Astrocyte of the cerebellum (primary cell): Measurements from ENCODE around the gene CSH1.
"Not testable (repeated sequence)": the region's sequence is repeated elsewhere in the genome, so short reads cannot be mapped to it uniquely, and the experiment has no call there.

Source experiments
- DNase-seq: peaks from one replicate; pipeline ENCODE4 v3.0.0-alpha.2; 2011; ENCODE audit warnings: low read depth
- H3K4me3 ChIP-seq: 2 replicates; pipeline ENCODE4 v1.5.1; 2011; ENCODE audit warnings: mild to moderate bottlenecking, low read depth, low read length, moderate library complexity
- in situ Hi-C: cut with HindIII; loops from 2 replicates; pipeline ENCODE4 v1.10.0; 2017; ENCODE audit warnings: low sequenced_read_pairs
- TF ChIP-seq, protein P1 (sequence below): IDR thresholded peaks from 2 replicates; pipeline ENCODE4 v1.5.1; 2012; ENCODE audit warnings: low read length, low read depth, moderate library complexity, mild to moderate bottlenecking; ENCODE audit errors: missing control alignments

The CSH1 gene

DNA sequence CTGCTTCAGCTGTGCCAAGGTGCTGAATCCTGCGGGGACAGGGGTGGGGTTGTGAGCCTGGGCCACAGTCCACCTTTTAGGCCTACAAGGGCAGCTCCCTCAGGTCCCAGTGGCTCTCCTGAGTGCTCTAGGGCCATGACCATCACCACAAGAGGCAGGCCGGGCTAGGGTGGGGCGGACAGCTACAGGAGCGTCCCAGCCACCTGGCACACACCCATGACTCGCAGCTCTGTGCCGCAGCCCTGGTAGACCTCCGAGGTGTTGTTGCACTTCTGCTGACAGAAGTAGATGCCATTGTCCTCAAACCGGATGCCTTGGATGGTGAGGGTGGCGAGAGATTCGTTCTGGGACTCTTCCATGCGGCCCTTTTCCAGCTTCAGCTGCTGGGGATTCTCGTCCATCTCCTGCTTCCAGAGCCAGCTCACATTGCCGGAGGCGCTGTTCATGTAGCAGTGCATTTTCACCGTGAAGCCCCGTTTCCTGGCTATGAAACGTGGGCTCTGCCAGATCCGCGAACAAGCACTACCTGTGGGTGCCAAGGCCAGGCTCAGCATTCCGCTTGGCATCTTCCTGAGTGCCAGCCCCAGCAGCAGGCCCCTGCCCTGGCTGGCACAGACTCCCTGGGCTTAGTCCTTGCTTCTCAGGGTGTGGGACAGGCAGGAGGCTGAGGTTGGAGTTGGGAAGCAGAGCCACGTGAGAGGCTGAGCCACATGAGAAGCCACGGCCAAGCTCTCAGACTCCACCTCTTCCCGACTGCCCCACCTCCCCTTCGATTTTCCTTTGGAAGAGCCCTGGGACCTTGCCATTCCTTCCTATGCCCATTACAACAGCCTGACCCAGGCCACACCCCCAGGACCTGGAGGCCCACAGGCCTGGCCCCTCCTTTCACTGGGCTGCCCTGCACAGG lies 33.7 kb upstream of the CSH1 start:
- in situ Hi-C loops: loop anchor here (5.0 kb wide), 1 partner anchor 52 kb away; no protein-coding TSS in a partner anchor
- TF ChIP-seq, protein P1, sequence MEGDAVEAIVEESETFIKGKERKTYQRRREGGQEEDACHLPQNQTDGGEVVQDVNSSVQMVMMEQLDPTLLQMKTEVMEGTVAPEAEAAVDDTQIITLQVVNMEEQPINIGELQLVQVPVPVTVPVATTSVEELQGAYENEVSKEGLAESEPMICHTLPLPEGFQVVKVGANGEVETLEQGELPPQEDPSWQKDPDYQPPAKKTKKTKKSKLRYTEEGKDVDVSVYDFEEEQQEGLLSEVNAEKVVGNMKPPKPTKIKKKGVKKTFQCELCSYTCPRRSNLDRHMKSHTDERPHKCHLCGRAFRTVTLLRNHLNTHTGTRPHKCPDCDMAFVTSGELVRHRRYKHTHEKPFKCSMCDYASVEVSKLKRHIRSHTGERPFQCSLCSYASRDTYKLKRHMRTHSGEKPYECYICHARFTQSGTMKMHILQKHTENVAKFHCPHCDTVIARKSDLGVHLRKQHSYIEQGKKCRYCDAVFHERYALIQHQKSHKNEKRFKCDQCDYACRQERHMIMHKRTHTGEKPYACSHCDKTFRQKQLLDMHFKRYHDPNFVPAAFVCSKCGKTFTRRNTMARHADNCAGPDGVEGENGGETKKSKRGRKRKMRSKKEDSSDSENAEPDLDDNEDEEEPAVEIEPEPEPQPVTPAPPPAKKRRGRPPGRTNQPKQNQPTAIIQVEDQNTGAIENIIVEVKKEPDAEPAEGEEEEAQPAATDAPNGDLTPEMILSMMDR: no peak
- DNase-seq: no peak
- no peak overlapping the region for H3K4me3 ChIP-seq

DNA sequence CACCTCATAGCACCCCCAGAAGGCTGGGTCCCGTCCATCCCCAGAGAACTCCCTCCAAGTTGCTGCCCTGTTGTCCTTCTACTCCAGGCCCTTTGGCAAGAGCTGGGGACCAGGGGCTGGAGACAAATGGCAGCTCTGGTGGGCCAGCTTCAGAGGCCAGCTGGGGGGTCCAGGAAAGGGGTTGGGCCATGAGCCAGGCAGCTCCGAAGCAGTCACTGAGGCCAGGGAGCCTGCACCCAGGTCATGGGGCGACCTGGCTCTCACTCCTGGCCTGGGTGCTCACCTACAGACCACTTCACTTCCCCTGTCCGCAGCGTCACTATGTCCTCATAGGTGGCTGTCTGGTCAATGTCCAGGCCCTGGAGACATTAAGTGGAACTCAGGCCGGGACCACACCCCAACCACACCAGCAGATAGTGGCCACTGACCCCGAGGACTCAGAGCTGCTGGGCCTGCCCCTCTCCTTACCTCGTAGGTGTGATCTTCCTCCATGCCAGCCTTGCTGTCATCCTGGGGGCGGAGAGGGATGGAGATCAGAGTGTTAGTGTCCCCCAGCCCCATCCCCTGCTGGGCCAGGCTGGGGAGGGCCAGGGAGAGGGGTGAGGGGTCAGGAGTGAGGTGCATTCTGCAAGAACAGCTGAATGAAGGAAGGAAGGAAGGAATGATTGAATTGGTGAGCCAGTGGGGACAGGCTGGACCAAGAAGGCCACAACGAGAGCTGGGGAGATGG lies 32.8 kb upstream of the CSH1 start:
- TF ChIP-seq, protein P1: no peak
- no peak overlapping the region for H3K4me3 ChIP-seq
- no peak for DNase-seq
- in situ Hi-C loops: loop anchor here (5.0 kb wide), 1 partner anchor 53 kb away; no protein-coding TSS in a partner anchor

DNA sequence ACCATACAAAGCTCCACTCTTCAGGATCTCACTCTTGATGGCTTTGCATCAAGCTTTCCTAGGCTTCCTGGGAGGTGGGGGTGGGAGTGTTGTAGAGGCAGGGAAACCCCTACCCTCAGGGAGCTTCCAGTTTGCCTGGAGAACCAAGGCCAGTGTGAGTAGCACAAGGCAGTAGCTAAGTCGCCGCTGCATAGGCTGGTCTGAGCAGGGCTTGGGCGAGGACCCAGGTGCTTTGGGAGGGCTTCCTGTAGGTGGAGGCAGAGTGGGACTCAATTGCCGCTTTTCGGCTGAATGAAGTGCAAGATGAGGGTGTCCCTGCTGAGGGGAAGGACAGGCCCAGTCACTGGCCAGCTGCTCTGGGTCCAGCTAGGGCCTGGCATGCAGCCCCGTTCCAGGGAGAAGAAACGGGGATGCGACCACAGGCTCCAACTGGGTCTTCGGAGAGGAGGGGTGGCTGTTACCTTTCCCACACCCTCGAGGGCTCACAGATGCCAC lies 31.8 kb upstream of the CSH1 start:
- DNase-seq: no peak
- TF ChIP-seq, protein P1: no peak
- in situ Hi-C loops: loop anchor here (5.0 kb wide), 1 partner anchor 54 kb away; no protein-coding TSS in a partner anchor
- no peak overlapping the region for H3K4me3 ChIP-seq

DNA sequence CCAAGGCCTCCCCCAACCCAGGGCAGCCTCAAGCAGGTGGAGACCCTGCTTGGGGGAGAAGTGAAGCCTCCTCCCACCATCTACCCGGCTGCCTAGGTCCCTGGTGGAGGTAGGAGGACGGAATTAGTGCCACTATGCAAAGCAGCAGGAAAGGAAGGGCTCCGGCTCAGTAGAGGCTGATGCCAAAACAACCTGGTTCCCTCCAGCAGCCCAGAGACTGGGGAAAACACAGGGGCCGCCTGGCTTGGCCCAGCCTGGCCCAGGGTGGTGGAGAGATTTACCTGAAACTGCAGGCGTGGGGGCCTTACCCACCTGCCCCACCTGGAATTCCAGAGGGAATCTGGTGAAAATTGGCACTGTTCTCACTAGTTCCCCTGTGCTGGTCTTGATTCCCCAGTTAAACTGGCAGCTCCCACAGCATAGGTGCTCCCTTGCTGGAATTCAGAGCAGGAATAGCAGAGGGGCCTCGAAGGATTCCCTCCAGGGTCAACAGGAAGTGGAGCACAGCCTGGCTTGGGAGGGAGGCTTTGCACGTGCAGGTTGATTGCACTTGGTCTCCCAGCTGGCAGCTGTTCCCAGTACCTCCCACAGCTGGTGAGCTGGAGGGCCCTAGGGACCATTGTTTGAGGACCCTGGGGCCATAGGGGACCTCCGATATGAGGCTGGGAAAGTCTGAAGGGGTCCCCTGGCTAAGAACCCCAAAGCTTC lies 31.2 kb upstream of the CSH1 start:
- in situ Hi-C loops: loop anchor here (5.0 kb wide), 1 partner anchor 55 kb away; no protein-coding TSS in a partner anchor
- no peak overlapping the region for H3K4me3 ChIP-seq
- DNase-seq: no peak
- TF ChIP-seq, protein P1: no peak

DNA sequence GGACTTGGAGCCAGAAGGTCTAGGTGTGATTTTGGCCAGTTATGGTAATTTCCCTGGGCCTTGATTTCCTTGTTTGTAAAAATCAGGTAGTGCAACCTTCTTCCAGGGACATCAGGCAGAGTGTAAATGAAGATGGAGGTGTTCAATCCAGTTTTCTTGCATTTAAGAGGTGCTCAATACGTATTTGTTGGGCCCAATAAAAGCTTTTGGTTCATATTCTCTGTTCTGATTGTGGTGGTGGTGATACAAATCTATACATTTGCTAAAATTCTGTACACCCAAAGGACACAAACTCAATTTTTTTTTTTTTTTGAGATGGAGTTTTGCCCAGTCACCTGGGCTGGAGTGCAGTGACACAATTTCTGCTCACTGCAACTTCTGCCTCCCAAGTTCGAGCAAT lies 29.8 kb upstream of the CSH1 start:
- TF ChIP-seq, protein P1: no peak
- in situ Hi-C loops: loop anchor here (5.0 kb wide), 1 partner anchor 56 kb away; no protein-coding TSS in a partner anchor
- no peak for DNase-seq
- H3K4me3 ChIP-seq: no peak overlapping the region

DNA sequence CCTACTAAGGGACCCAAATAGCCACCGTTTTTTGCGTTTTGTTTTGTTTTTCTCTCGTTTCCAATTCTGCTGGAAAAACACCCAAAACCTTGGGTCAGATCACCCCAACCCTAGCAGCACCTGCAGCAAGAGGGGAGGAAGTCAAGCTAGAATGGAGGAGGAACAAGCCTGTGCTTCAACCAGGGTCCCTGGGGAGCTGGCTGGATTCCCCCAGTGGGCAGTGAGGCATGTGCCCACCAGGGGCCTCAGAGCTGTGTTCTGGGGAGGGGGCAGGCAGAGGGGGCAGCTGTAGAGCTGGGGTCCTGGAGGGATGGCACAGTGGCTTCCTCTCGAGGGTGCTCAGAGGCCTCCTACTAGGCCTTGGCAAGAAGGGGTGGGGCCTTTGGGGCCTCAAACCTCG lies 29.2 kb upstream of the CSH1 start:
- TF ChIP-seq, protein P1: no peak
- in situ Hi-C loops: loop anchor here (5.0 kb wide), 1 partner anchor 57 kb away; no protein-coding TSS in a partner anchor
- H3K4me3 ChIP-seq: no peak overlapping the region
- DNase-seq: no peak

DNA sequence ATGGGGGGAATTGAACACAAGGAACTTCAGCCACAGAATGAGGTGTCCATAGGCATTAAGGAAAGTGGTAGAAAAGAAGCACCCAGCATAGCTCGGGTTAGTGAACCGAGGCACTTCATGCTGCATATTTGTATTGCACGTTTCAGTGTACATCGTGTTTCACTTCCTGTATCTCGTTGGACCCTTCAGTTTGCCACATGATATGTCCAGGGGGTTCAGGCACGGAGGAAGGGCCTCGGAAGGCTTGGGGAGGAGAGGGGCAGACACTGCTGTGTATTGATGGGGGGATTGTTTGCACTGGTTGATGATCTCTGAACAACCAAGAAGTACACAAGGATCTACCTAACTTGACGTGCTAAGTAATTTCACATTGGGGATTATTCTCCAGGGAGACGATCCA lies 26.0 kb upstream of the CSH1 start:
- H3K4me3 ChIP-seq, DNase-seq, in situ Hi-C loops: not testable (repeated sequence)

DNA sequence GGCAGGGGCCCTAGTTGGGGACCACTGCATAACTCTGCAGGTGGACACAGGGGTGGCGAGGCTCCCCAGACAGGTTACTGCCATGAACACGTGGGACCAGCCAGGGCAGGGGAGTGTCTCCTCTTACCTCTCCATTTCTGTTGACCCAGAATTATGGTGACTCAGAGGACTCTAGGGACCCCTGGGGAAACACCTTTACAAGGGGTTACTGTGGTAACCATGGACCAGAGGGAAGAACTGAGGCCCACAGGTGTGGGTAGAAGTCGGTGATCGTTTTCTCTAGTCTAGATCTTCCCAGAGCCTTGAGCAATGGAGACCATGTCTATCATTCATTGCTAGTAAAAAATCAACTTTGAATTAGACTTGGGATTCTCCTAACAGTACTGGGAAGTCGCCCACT lies 24.4 kb upstream of the CSH1 start:
- DNase-seq, in situ Hi-C loops, H3K4me3 ChIP-seq: not testable (repeated sequence)

DNA sequence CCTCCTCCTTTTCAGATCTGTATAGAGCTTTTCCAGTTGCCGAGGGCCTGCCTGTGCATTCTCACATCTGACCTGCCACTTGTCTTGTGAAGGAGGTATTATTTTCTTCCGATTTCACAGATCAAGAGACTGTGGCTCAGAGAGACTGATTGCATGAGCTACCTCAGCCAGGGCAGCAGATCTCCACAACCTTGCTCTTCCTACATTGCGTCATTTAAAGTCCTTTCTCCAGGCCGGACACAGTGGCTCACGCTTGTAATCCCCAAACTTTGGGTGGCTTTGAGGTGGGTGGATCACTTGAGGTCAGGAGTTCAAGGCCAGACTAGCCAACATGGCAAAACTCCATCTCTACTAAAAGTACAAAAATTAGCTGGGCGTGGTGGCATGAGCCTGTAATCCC lies 23.7 kb upstream of the CSH1 start:
- DNase-seq, in situ Hi-C loops, H3K4me3 ChIP-seq: not testable (repeated sequence)
